HG02884 (cell line): Measurements from ENCODE around the gene ERCC3.

ENCODE experiments used
- ATAC-seq: cut with Tn5 transposase; IDR thresholded peaks from one replicate; pipeline ENCODE4 v1.9.1; 2021; ENCODE audit warnings: mild to moderate bottlenecking, moderate library complexity; ENCODE audit not compliant: unreplicated experiment

Gene ERCC3

DNA sequence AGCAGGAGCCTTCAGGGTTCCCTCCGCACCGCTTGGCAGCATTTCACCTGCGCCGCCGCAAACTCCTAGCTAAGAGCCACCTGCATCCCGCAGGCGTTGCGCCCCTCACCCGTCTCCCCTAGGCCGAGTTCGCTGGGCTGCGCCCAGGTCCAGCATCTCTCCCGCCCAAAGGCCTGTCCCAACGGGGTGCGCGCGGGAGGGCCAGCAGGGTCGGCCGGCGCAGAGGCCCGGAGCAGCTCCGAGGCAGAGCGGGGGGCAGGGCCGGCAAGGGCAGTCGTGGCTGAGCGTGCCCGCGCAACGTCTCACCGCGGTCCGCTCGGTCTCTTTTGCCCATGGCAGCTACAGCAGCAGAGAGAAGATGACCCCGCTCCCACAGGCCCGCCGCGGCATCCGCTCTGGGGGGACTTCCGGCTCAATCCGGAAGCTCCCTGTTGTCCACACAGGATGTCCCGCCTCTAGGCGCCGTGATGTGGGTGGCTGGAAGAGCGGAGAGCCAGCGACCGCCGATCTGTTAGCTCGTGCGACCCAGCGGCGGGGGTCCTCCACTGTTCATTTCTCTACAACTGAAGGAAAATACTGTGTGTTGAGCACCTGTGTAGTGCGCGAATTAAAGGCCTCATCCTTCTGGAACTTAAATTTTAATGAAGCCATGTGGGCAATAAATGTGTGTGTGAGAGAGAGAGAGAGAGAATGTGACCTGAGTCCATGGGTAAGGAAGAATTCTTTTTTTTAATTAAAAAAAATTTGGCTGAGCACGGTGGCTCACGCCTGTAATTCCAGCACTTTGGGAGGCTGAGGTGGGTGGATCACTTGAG is at the start of gene ERCC3:
TSS of gene ERCC3 (minus strand) at position 397 of the 815 bp plus-strand sequence. CDS start at position 334, 63 bp downstream.
- ATAC-seq, result peak; percentile 99

DNA sequence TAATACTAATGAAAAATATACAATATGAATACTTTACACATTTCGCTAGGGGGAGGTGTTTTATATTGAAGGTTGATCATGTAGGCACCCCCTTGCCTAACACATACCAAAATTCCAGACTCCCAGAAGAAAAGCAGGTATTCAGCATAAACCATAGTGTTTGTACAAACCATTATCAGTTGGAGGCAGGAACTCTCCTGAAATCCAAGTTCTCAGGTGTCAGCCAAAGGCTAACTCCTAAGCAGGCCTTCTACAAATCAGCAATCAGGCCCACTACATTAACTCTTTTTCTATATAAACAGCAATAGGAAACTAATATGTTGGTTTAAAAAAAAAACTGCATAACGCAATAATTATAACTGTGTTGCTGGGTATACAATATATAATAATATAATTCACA is 49.3 kb upstream of the ERCC3 start:
- ATAC-seq, result no peak

DNA sequence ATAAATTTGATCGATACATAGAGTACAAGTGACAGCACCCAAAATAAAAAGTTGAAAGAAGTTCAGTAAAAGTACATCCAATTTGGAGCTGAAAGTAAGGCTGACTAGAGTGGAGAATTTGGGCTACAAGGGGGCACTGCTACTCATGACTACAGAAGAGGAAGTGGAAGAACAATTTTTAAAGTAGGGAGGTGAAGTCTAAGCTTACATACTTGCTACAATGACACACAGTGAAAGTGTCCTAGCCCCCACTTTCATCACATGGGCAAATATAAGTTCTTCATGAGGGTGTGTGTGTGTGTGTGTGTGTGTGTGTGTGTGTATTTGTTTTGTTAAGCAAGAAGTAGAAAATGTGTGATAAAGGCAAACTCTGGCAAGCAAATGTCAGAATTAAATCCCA is 48.2 kb upstream of the ERCC3 start:
- ATAC-seq, result peak; percentile 97

DNA sequence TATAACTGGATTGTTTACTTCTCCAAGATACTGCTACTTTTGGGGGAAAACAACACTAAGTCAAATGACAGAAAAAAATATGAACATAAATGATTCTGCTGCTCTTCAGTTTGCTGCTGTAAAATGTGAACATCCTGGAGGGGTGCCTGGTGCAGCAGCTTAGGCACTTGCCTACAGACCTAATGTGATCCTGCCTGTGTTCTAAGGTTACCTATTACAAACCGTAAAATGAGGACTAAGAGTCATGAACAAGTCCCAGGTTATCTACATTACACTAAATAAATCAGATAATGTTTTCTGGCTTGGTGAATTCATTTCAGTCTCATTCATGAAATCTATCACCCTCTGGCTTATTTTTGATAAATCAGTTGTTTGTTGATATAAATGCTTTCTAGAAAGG is 38.4 kb upstream of the ERCC3 start:
- ATAC-seq, result no peak

DNA sequence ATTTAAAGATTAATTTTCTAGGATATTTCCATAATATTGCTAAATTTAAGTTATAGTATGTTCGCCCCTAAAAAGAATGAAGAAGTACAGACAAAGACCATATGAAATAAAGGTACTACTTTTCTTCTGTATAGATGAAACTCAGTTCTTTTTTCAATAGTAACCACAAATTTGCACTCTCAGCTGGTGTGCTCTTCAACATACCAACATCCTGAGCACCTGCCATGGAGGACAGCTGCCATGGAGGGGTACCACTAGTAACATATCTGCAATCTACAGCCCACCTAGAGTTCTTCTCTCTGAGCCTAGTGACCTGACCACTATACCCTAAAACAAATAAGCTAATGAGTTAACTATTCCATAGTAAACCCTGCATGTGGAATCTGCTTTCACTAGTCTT is 36.8 kb upstream of the ERCC3 start:
- peak; percentile 52 for ATAC-seq

DNA sequence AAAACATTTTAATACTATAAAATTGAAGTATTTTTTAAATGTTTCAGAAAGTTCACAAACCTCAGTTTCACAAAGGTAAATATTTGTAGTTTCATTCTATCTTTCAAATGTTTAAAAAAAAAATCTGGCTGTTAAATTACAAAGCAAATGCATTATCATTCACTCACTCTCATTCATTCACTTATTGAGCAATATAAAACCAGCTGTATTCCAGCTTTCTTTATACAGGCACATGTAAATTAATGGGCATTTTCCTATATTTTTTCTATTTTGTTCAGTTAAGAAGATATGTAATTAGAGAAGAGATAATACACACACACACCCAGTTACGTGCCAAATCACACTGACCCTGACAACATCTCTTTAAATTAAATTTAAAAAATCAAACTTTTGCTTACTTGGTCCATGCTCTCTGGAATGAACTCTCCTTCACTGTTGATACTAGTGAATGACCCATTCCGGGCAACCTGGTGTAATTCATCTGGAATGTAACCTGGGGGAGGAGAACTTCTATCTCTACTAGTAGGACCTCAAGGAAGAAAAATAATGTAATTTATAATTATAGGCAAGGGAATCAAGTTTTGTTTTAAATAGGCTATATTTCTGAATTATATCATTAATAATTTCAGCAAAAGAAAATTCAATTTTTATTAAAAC is 32.5 kb upstream of the ERCC3 start:
- ATAC-seq, result no peak

DNA sequence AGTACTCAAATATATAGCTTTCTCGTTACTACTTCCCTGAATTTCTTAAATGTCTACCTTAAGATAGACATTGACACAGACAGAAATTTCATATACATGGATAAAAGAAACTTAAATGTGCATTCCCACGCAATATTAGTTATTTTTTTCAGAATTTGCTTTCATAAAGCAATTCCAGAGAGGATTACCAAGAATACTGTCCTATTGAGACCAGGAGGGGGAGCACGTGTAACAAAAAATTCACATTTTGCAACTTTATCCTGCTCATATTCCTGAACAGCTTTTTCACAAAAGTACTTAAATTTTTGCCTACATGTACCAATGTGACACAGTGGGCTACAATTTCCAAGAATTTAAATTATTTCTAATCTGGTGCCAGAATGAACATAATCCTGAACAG is 30.7 kb upstream of the ERCC3 start:
- ATAC-seq, result no peak

DNA sequence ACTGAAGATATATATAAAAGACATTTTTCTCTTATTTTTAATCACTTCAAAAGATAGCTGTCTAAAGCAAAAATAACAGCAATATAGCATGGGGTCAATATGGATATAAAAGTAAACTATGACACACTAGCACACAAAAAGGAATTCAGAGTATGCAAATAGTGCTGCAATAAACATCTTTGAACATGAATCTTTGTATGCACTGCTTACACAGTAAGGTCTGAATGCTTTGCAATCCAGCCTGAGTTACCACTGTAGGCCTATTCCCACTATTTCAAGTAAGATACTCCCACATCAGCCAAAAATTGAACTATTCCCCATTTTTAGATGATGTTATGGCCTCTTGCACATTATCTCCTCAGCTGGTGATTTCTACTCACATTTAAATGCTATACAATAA is 27.4 kb upstream of the ERCC3 start:
- ATAC-seq, result no peak

DNA sequence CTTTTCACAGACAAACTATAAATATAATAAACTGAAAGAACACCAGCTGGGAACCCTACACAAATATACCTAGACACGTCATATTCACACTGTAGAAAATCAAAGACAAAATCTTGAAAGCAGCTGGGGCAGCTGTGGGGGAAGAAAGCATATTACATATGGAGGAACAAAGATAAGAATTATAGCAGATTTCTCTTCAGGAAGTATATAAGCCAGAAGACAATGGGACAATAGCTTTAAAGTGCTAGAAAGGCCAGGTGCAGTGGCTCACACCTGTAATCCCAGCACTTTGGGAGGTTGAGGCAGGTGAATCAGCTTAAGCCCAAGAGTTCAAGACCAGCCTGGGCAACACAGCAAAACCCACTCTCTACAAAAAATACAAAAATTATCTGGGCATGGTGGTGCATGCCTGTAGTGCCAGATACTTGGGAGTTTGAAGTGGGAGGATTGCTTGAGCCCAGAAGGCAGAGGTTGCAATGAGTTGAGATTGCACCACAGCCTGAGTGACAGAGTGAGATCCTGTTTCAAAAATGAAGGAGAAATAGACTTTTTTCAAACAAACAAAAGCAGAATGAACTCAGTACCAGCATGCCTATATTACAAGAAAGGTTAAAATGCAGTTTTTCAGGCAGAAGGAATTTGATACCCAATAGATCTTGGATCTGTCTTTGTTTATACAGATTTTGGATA is 26.8 kb upstream of the ERCC3 start:
- no peak for ATAC-seq

DNA sequence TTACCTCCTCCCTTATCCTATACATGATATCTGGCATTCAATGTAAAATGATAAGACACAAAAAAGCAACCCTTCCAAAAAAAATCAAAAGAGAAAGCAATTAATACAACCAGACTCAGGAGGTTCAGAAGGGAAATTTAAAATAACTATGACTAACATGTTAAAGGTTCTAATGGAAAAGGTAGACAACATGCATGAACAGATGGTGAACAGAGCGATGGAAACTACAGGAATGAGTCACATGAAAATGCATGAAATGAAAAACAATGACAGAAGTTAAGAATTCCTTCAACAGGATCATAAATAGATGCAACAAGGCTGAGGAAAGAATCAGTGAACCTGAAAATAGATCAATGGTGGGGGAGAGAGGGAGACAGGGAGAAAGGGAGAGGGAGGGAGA is 26.1 kb upstream of the ERCC3 start:
- no peak for ATAC-seq

DNA sequence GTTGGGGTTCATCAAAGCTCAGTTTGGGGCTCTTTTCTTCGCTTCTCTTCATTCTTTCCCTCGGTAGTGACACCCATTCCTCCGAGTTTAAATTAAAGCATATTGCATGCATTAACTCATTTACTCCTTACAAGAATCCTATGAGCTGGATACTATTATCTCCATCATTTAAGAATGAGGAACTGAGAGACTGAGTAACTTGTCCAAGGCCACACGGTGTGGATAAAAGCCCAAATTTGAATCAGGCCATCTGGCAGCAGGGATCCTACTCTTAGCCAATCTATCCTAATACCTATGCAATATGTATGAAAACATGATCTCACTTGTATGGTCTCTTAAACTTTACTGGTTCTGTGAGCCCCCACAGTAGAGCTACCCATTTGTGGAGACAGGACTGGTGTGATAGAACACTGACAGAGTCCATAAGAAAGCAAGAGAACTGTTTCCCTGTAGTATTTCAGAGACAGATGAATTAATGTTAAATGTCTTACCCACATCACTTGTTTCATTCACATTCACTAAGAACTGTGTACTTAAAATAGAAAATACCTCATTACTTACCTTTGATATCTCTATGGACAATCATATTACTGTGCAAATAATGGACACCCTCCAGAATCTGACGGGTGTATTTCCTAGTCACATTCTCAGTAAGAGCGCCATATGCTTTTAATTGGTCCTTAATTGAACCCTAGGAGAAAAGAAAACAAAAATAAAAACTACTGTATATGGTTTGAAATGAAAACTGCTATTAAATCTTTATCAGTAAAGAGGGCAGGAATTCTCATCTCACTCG is 20.4 kb upstream of the ERCC3 start:
- ATAC-seq, result no peak

DNA sequence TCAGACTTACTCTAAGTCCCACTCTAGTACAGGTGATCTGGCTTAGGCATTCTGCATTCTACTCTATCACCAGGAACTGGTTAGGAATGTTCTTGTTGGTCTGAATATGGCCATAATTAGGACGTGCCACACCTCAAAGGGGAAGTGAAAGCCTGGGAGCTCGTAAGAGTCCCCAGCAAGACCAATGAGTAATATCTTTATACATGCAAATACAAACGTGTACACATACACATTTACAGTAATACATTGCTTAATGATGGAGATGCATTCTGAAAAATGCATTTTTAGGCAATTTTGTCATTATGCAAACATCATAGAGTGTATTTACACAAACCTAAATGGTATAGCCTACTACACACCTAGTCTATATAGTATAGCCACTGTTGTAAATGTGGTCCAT is 19.5 kb upstream of the ERCC3 start:
- peak; percentile 99 for ATAC-seq

DNA sequence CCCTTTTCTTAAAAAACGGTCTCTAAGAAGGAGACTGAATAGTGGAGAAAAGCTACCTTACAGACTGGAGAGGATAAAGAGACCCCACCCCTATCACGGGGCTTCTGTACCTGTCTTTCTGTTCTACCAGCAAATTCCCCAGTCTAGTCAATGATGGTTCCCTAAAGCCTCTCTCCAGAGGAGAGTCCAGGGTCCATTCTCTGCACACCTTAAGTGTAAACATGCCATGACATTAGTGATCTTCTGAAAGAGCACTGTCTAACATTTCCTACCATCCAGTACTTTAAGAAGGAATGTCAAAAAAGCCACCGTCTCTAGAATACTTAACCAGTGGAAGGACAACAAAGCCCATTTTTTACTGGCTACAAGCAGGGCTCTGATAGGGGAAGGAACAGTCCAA is 17.0 kb upstream of the ERCC3 start:
- ATAC-seq, result no peak

DNA sequence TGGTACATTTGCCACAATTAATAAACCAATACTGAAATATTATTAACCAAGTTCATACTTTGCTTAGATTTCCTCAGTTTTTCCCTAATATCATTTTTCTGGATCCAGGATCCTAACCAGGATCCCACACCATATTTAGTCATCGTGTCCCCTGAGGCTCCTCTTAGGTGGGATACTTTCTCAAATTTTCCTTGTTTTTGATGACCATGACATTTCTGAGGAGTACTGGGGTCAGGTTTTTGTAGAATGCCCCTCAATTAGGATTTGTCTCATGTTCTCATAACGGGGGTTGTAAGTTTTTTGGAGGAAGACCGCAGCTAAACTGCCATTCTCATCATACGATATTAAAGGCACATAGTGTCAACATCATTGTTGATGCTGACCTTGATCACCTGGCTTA is 15.5 kb upstream of the ERCC3 start:
- no peak for ATAC-seq

DNA sequence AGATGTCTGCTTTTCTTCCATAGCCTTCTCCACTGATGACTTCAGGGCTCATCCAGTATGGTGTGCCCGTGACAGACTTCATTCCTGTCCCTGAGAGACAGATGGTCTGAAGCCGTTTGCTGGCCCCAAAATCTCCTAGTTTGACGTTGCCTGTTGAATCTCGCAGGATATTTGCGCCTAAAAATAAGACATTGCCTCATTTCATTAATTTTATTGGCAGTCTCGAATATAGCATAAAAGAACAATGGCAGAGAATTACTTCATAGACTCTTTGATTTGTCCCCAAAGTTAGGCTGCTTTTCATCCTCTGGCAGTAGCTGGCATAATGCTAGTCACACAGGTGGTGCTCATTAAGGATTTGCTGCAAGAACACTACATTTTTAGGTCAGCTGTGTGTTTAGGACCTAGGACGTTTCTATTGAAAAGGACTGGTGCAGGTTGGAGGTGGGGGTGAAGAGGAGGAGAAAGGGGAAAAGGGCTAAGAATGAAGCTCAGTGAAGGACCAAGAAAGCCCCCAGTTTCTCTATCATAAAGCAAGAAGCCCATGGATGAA is 14.7 kb upstream of the ERCC3 start:
- no peak for ATAC-seq

DNA sequence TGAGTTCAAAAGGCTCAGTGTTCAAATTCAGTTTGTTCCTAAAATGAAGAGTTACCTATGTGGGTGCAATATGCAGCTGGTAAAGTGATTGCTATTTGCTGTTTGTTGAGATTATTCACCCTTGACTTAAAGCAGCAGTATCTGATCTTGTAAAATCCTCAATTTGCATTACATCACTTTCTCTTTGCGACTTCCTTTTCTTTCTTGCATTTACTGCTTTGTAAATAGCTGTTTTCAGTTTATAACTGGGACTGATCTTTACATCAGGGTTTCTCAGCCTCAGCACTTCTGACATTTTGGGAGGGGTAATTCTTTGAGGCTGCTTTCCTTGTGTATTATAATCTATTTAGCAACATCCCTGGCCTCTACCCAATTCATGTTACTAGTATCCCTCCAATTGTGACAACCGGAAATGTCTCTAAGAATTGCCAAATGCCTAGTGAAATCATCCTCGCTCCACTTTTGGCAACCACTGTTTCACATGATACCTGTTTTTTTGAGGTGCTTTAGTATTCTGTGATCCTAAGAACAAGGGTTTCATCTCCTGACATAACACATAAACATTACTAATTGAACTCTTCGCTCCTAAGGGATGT is 12.1 kb upstream of the ERCC3 start:
- ATAC-seq, result no peak

DNA sequence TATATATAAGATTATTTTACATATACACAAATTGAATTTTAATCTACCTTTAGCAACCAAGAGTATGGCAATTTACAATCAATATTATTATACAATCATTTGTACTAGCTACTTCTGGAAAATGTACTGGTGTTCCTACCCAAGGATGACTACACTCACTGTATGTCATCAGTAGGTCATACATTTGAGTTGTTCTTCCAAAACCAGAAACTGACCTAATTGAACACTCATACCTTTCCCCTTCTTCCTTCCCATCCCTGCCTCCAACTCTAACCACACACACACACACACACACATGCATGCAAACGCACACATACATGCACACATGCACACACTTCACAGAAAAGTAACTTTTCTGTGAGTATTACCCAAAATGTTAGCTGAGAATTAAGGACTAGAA is 8.2 kb upstream of the ERCC3 start:
- ATAC-seq, result no peak

DNA sequence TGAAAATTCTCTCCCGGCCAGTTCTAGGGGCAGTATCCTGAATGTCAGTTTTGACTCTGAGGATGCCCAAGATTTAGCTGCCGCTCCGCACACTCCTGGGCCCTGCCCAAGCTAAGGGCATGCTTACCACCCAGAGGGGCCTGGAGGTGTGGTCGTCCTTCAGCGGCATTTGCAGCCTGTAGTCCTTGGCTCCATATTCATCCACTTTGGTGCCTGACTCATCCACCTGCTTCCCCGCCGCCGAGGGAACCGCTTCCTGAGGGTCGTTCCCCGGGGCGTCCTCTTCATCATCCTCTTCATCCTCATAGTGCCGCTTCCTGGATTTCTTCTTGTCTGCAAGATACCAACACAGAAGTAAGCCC is 577 bp downstream of the ERCC3 start:
- peak; percentile 2 for ATAC-seq

DNA sequence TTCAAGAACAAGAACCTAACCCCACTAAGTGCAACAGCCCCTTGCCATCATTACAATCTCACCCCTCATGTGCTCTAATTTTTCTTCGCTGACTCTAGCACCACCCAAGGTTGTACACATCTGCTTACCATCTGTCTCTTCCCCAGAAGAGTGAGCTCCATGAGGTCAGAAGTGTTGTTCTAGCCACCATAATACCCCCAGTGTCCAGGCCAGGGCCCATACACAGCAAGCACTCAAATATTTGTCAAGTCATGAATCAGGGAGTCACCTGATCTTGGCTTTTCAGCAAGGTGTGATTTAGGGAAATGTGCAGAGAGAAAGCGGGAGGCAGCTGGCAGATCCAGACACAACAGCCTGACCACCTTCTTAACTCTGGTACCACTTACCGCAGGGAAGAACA is 5.7 kb downstream of the ERCC3 start:
- ATAC-seq, result no peak

DNA sequence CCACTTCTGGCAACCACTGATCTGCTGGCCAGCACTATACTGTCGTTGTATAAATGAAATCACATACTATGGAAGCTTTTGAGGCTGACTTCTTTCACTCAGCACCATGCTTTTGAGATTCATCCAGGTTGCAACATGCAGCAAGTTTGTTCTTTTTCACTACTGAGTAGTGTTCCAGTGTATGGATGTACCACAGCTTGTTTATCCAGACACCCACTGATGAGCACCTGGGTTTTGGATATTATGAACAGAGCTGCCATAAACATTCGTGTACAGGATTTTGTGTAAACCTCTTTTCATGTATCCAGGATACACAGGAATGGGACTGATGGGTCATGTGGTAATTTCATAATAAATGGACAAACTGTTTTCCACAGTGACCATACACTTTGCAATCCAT is 10.7 kb downstream of the ERCC3 start:
- ATAC-seq, result no peak

DNA sequence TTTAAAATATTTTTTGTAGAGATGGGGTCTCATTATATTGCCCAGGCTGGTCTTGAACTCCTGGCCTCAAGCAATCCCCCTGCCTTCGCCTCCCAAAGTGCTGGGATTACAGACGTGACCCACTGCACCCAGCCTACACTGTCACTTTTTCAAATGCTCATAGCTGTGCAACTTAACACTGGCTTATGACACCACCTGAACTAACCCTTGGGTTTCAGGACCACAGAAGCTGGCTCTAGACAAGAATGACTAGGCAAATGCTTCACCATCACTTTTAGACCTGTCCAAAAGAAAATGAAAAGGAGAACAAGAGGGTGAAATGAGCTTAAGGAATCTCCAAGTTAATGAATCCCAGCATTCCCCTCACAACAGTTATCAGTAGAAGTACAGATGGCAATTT is 13.3 kb downstream of the ERCC3 start:
- no peak for ATAC-seq
